Measurements from ENCODE around the gene EYS. TPM values are rescaled to one million over a fixed set of nuclear protein-coding genes. Genes with fewer than 3 reads are reported as not detected.

The EYS gene
- total RNA-seq, 1 donor from 2014 or later, result not detected

GRCh38 chr6:64409948-64410347, 1297.1 kb downstream of the EYS start:
- Mint-ChIP-seq H3K4me3 (ENCODE audit: unreplicated experiment) (no peak overlapping the region), H3K36me3 (ENCODE audit: unreplicated experiment) (no peaks in the 10 kb centered on the region), H3K4me1 (ENCODE audit: unreplicated experiment) (no peaks in the 10 kb centered on the region)

GRCh38 chr6:64404396-64404795, 1302.6 kb downstream of the EYS start:
- DNase-seq (ENCODE audit: extremely low spot score, unreplicated experiment), result no peak
- Mint-ChIP-seq H3K27me3 (ENCODE audit: unreplicated experiment) (peaks cover 14% of the 10 kb centered on the region), H3K4me1 (ENCODE audit: unreplicated experiment) (no peaks in the 10 kb centered on the region), H3K27ac (ENCODE audit: unreplicated experiment) (no peak overlapping the region), H3K36me3 (ENCODE audit: unreplicated experiment) (no peaks in the 10 kb centered on the region), H3K9me3 (ENCODE audit: unreplicated experiment) (no peaks in the 10 kb centered on the region), H3K4me3 (ENCODE audit: unreplicated experiment) (no peak overlapping the region)
- no peak for TF ChIP-seq CTCF (IDR thresholded peaks at IDR 0.05)

More at GRCh38 chr6:64409948-64410347, 1297.1 kb downstream of the EYS start:
- no peak for DNase-seq (ENCODE audit: extremely low spot score, unreplicated experiment)
- Mint-ChIP-seq H3K27ac (ENCODE audit: unreplicated experiment) (no peak overlapping the region), H3K27me3 (ENCODE audit: unreplicated experiment) (peaks cover 6% of the 10 kb centered on the region), H3K9me3 (ENCODE audit: unreplicated experiment) (no peaks in the 10 kb centered on the region)
- TF ChIP-seq CTCF (IDR thresholded peaks at IDR 0.05), result no peak

- H3K9me3 Mint-ChIP-seq (ENCODE audit: unreplicated experiment), result no peaks in the 10 kb centered on the region
- H3K4me3 Mint-ChIP-seq (ENCODE audit: unreplicated experiment), result no peak overlapping the region
- DNase-seq (ENCODE audit: extremely low spot score, unreplicated experiment), result no peak
- no peak for TF ChIP-seq CTCF (IDR thresholded peaks at IDR 0.05)
- H3K36me3 Mint-ChIP-seq (ENCODE audit: unreplicated experiment), result no peaks in the 10 kb centered on the region
- no peaks in the 10 kb centered on the region for H3K4me1 Mint-ChIP-seq (ENCODE audit: unreplicated experiment)
- no peak overlapping the region for H3K27ac Mint-ChIP-seq (ENCODE audit: unreplicated experiment)
- H3K27me3 Mint-ChIP-seq (ENCODE audit: unreplicated experiment), result peaks cover 2% of the 10 kb centered on the region
Measured at GRCh38 chr6:64383277-64383676, 1323.7 kb downstream of the EYS start.

GRCh38 chr6:64376394-64376793, 1330.6 kb downstream of the EYS start:
- Mint-ChIP-seq H3K27me3 (ENCODE audit: unreplicated experiment) (peaks cover 5% of the 10 kb centered on the region), H3K4me3 (ENCODE audit: unreplicated experiment) (no peak overlapping the region), H3K27ac (ENCODE audit: unreplicated experiment) (no peak overlapping the region), H3K36me3 (ENCODE audit: unreplicated experiment) (no peaks in the 10 kb centered on the region), H3K4me1 (ENCODE audit: unreplicated experiment) (no peaks in the 10 kb centered on the region), H3K9me3 (ENCODE audit: unreplicated experiment) (peaks cover 9% of the 10 kb centered on the region)
- DNase-seq (ENCODE audit: extremely low spot score, unreplicated experiment), result no peak
- TF ChIP-seq CTCF (IDR thresholded peaks at IDR 0.05), result no peak

GRCh38 chr6:64357430-64357829, 1349.6 kb downstream of the EYS start:
- no peak overlapping the region for H3K4me3 Mint-ChIP-seq (ENCODE audit: unreplicated experiment)
- no peak overlapping the region for H3K27ac Mint-ChIP-seq (ENCODE audit: unreplicated experiment)
- no peaks in the 10 kb centered on the region for H3K4me1 Mint-ChIP-seq (ENCODE audit: unreplicated experiment)
- TF ChIP-seq CTCF (IDR thresholded peaks at IDR 0.05), result no peak
- peaks cover 8% of the 10 kb centered on the region for H3K27me3 Mint-ChIP-seq (ENCODE audit: unreplicated experiment)
- no peak for DNase-seq (ENCODE audit: extremely low spot score, unreplicated experiment)
- no peaks in the 10 kb centered on the region for H3K36me3 Mint-ChIP-seq (ENCODE audit: unreplicated experiment)
- no peaks in the 10 kb centered on the region for H3K9me3 Mint-ChIP-seq (ENCODE audit: unreplicated experiment)
